H9 (cell line): ENCODE data around the gene NPB. TPM values are rescaled to one million over a fixed set of nuclear protein-coding genes. Genes with fewer than 3 reads are reported as not detected.

ENCODE experiments used
- DNase-seq: peaks from one replicate; pipeline ENCODE4 v3.0.0-alpha.2; 2017
- H2AFZ ChIP-seq: one replicate; pipeline ENCODE4 v1.6.1; 2013; ENCODE audit warnings: mild to moderate bottlenecking, low read length, control low read depth, moderate library complexity
- H2AK5ac ChIP-seq: 2 replicates; pipeline ENCODE4 v1.6.1; 2013; ENCODE audit warnings: low read length, control low read depth, mixed read lengths; ENCODE audit not compliant: insufficient read length
- H2BK120ac ChIP-seq: one replicate; pipeline ENCODE4 v1.6.1; 2013; ENCODE audit warnings: low read depth, mild to moderate bottlenecking, low read length, control low read depth, inconsistent platforms; ENCODE audit not compliant: poor library complexity, severe bottlenecking
- H2BK12ac ChIP-seq: 2 replicates; pipeline ENCODE4 v1.6.1; 2013; ENCODE audit warnings: low read length, control low read depth, mixed read lengths, low read depth; ENCODE audit not compliant: insufficient read length
- H2BK15ac ChIP-seq: 2 replicates; pipeline ENCODE4 v1.6.1; 2013; ENCODE audit warnings: low read depth, low read length, control low read depth
- H2BK20ac ChIP-seq: one replicate; pipeline ENCODE4 v1.6.1; 2013; ENCODE audit warnings: low read depth, mild to moderate bottlenecking, low read length, control low read depth, inconsistent platforms; ENCODE audit not compliant: poor library complexity, severe bottlenecking
- H2BK5ac ChIP-seq: 2 replicates; pipeline ENCODE4 v1.6.1; 2013; ENCODE audit warnings: low read length, control low read depth, mixed read lengths; ENCODE audit not compliant: insufficient read length
- H3K14ac ChIP-seq: 2 replicates; pipeline ENCODE4 v1.6.1; 2013; ENCODE audit warnings: low read length, control low read depth; ENCODE audit not compliant: insufficient read depth
- H3K18ac ChIP-seq: 2 replicates; pipeline ENCODE4 v1.6.1; 2013; ENCODE audit warnings: low read depth, mild to moderate bottlenecking, mixed read lengths, low read length, control low read depth; ENCODE audit not compliant: insufficient read length
- H3K23ac ChIP-seq: 2 replicates; pipeline ENCODE4 v1.6.1; 2013; ENCODE audit warnings: low read length, control low read depth, mixed read lengths, low read depth; ENCODE audit not compliant: insufficient read length
- H3K23me2 ChIP-seq: 2 replicates; pipeline ENCODE4 v1.6.1; 2013; ENCODE audit warnings: low read depth, mild to moderate bottlenecking, mixed read lengths, low read length, control low read depth; ENCODE audit not compliant: insufficient read length, poor library complexity, severe bottlenecking
- H3K27ac ChIP-seq: 2 replicates; pipeline ENCODE4 v1.5.1; 2013; ENCODE audit warnings: low read length, control low read depth, mixed read lengths, low read depth; ENCODE audit not compliant: insufficient read length
- H3K27me3 ChIP-seq: 2 replicates; pipeline ENCODE4 v1.6.1; 2013; ENCODE audit warnings: low read length, control low read depth, inconsistent platforms; ENCODE audit not compliant: insufficient read depth
- H3K4ac ChIP-seq: 2 replicates; pipeline ENCODE4 v1.6.1; 2013; ENCODE audit warnings: low read depth, mild to moderate bottlenecking, control low read depth, inconsistent platforms, low read length, moderate library complexity
- H3K4me1 ChIP-seq: 2 replicates; pipeline ENCODE4 v1.6.1; 2013; ENCODE audit warnings: low read length, control low read depth, inconsistent platforms; ENCODE audit not compliant: insufficient read depth
- H3K4me2 ChIP-seq: 2 replicates; pipeline ENCODE4 v1.6.1; 2013; ENCODE audit warnings: low read length, control low read depth, mixed read lengths; ENCODE audit not compliant: insufficient read length, insufficient read depth
- H3K56ac ChIP-seq: 2 replicates; pipeline ENCODE4 v1.6.1; 2013; ENCODE audit warnings: low read depth, mild to moderate bottlenecking, mixed read lengths, low read length, control low read depth; ENCODE audit not compliant: insufficient read length
- H3K79me1 ChIP-seq: 2 replicates; pipeline ENCODE4 v1.6.1; 2013; ENCODE audit warnings: low read depth, mild to moderate bottlenecking, moderate library complexity, low read length, control low read depth, inconsistent platforms; ENCODE audit not compliant: insufficient read depth, poor library complexity, severe bottlenecking
- H3K79me2 ChIP-seq: 2 replicates; pipeline ENCODE4 v1.6.1; 2013; ENCODE audit warnings: low read length, control low read depth, inconsistent platforms; ENCODE audit not compliant: insufficient read depth
- H3K9ac ChIP-seq: 2 replicates; pipeline ENCODE4 v1.6.1; 2013; ENCODE audit warnings: low read length, control low read depth, mixed read lengths; ENCODE audit not compliant: insufficient read length; ENCODE audit errors: extremely low read depth
- H3K9me3 ChIP-seq: one replicate; pipeline ENCODE4 v1.6.1; 2013; ENCODE audit warnings: low read depth, low read length, inconsistent platforms; ENCODE audit not compliant: control insufficient read depth
- H3T11ph ChIP-seq: one replicate; pipeline ENCODE4 v1.6.1; 2013; ENCODE audit warnings: mild to moderate bottlenecking, low read length, control low read depth, inconsistent platforms
- H4K20me1 ChIP-seq: one replicate; pipeline ENCODE4 v1.6.1; 2013; ENCODE audit not compliant: control insufficient read depth, insufficient read length, insufficient read depth
- H4K5ac ChIP-seq: 2 replicates; pipeline ENCODE4 v1.6.1; 2013; ENCODE audit warnings: low read depth, mild to moderate bottlenecking, mixed read lengths, low read length, control low read depth; ENCODE audit not compliant: insufficient read length
- H4K8ac ChIP-seq: replicated peaks from 2 replicates; pipeline ENCODE4 v1.6.1; 2013; ENCODE audit warnings: low read length, control low read depth, mixed read lengths, low read depth; ENCODE audit not compliant: insufficient read length
- H4K91ac ChIP-seq: 2 replicates; pipeline ENCODE4 v1.6.1; 2013; ENCODE audit warnings: low read depth, mild to moderate bottlenecking, moderate library complexity, mixed read lengths, low read length, control low read depth; ENCODE audit not compliant: insufficient read length
- H3K27ac Mint-ChIP-seq, 3 experiments: 2 replicates in 2 of 3; 3 replicates in 1 of 3; pipeline ENCODE4 v1.8.0; 2020 to 2021; ENCODE audit warnings: mixed read lengths in 3 of 3, mild to moderate bottlenecking in 1 of 3, moderate library complexity in 1 of 3
- H3K27me3 Mint-ChIP-seq: 2 replicates; pipeline ENCODE4 v1.8.0; 2021; ENCODE audit warnings: low read depth, mild to moderate bottlenecking, moderate library complexity, mixed read lengths
- H3K36me3 Mint-ChIP-seq, 3 experiments: 2 replicates in 2 of 3; 3 replicates in 1 of 3; pipeline ENCODE4 v1.8.0; 2020 to 2021; ENCODE audit warnings: low read depth in 3 of 3, mixed read lengths in 3 of 3; ENCODE audit not compliant: insufficient read depth in 1 of 3
- H3K4me1 Mint-ChIP-seq, 2 experiments: 2 replicates each; pipeline ENCODE4 v1.8.0; 2020; ENCODE audit warnings: mixed read lengths in 2 of 2
- H3K4me3 Mint-ChIP-seq, 2 experiments: 2 replicates in 1 of 2; 3 replicates in 1 of 2; pipeline ENCODE4 v1.8.0; 2020 to 2021; ENCODE audit warnings: mild to moderate bottlenecking in 2 of 2, mixed read lengths in 2 of 2, moderate library complexity in 1 of 2
- H3K9me3 Mint-ChIP-seq, 2 experiments: 2 replicates in 1 of 2; 3 replicates in 1 of 2; pipeline ENCODE4 v1.8.0; 2020; ENCODE audit warnings: mild to moderate bottlenecking in 2 of 2, mixed read lengths in 2 of 2, moderate library complexity in 1 of 2
- CTCF ChIP-seq: fragments of 200-600 bp; sonication (generic); conservative IDR thresholded peaks from 3 replicates; pipeline ENCODE4 v1.8.0; 2021; ENCODE audit warnings: antibody characterized with exemption, mild to moderate bottlenecking
- WGBS: extraction: QIAGEN DNeasy Blood & Tissue Kit; methylation state at CpG from one replicate; pipeline ENCODE4 v1.1.7; 2013; ENCODE audit warnings: missing lambda C conversion rate, low lambda C conversion rate, mixed read lengths; ENCODE audit not compliant: insufficient read length; ENCODE audit errors: extremely low coverage; 5-methylcytosine and 5-hydroxymethylcytosine counted together
- total RNA-seq: library from RNA; stranded (reverse); gene quantifications from 2 replicates; pipeline ENCODE4 v1.2.1, GENCODE V29; 2021

The NPB gene
- total RNA-seq, 1 experiment from 2014 or later = 2.1 TPM

DNA sequence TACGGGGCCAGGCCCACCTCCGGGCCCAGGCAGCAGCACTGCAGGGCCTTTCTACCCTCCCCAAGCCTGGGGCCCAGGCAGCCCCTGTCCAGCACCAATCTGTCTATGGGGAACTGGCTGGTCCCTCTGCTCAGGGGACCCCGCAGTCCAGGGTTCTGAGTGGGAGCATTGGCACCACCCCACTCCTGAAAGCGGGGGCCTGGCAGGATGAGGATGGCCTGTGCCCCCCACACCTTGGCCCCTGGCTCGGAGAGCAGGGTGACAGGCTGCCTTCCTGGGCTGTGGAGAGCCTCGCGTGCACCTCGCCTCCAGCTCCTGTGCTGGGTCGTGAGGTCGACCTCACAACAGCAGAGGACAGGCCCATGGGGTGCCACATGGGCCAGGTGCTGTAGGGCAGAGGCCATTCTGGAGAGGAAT lies 1.4 kb downstream of the NPB start:
- Mint-ChIP-seq H3K27me3 (peaks cover 11% of the 10 kb centered on the region), H3K4me1 (peaks cover 0 to 3% of the 10 kb centered on the region in 2 experiments; a peak in 2 of 4 replicates), H3K4me3 (no peak overlapping the region), H3K9me3 (no peaks in the 10 kb centered on the region), H3K36me3 (peaks cover 4 to 25% (median 12%) of the 10 kb centered on the region in 3 experiments; a peak in 6 of 7 replicates), H3K27ac (no peak overlapping the region)
- Histone ChIP-seq H3K4me2 (no peak overlapping the region), H3K4ac (no peak overlapping the region), H3T11ph (no peak overlapping the region), H3K9me3 (no peaks in the 10 kb centered on the region), H3K14ac (no peak overlapping the region), H3K79me1 (no peaks in the 10 kb centered on the region), H2BK120ac (no peak overlapping the region), H3K79me2 (no peaks in the 10 kb centered on the region), H2AK5ac (no peak overlapping the region), H4K5ac (no peak overlapping the region), H2BK20ac (no peak overlapping the region), H3K18ac (no peak overlapping the region), H4K8ac (no peak overlapping the region), H2BK15ac (no peak overlapping the region), H3K23ac (no peak overlapping the region), H2AFZ (no peak overlapping the region), H4K20me1 (no peaks in the 10 kb centered on the region), H3K23me2 (peaks cover 11% of the 10 kb centered on the region), H3K56ac (no peak overlapping the region), H2BK5ac (no peak overlapping the region), H3K9ac (no peak overlapping the region), H3K4me1 (no peaks in the 10 kb centered on the region), H4K91ac (no peak overlapping the region), H3K27me3 (no peaks in the 10 kb centered on the region; the same call in 1 of the 2 replicates), H3K27ac (no peak overlapping the region), H2BK12ac (no peak overlapping the region)
- TF ChIP-seq CTCF = no peak
- WGBS = no CpG with 5 or more reads among the region's 10 CpGs
- DNase-seq = no peak
